OCI-LY1 (cell line): Measurements from ENCODE around the gene CHD5.

Source experiments
- CTCF ChIP-seq: fragments of 200-600 bp; sonication (generic), shearing (Covaris generic); IDR thresholded peaks from 2 replicates; pipeline ENCODE4 v1.5.1; 2017; ENCODE audit warnings: mild to moderate bottlenecking, antibody characterized with exemption, low read length, moderate library complexity, mixed read lengths
- EZH2 ChIP-seq: fragments of 200-600 bp; sonication (generic), shearing (Covaris generic); IDR thresholded peaks from 2 replicates; pipeline ENCODE4 v1.8.0; 2017; ENCODE audit warnings: borderline replicate concordance, mixed run types, mild to moderate bottlenecking, antibody characterized with exemption, low read length, moderate library complexity, mixed read lengths

DNA sequence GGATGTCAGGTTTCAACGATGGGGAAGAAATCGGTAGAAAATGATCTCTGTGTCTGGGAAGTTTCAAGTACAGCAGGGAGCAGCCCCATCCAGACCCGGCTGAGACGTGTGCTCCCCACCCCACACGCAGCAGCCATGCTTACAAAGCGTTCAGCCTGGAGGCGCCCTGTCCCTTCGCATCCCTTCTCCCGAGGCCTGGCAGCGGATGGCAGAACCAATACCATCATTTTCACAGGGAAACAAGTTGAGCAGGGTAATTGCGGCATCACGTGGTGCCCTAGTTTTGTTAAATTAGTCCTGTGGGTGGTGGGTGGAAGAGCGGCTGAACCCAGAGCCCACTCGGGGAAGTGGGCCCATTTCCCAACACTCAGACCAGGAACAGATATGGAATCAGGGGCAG lies 110.5 kb downstream of the CHD5 start:
- TF ChIP-seq CTCF (no peak), EZH2 (no peak)
